Trophoblast cell (in vitro differentiated cells and primary cell): ENCODE data around the gene DNM3.

Experiments used
- DNase-seq, 2 donors: peaks; one replicate each; pipeline ENCODE4 v3.0.0-alpha.2; 2016
- H2AFZ ChIP-seq: 2 replicates; pipeline ENCODE4 v1.6.1; 2013; ENCODE audit warnings: low read length, moderate library complexity, mild to moderate bottlenecking; ENCODE audit not compliant: insufficient read depth, poor library complexity
- H2AK5ac ChIP-seq: 2 replicates; pipeline ENCODE4 v1.6.1; 2013; ENCODE audit warnings: mild to moderate bottlenecking, low read length
- H2BK120ac ChIP-seq: 2 replicates; pipeline ENCODE4 v1.6.1; 2013; ENCODE audit warnings: low read length, mild to moderate bottlenecking, moderate library complexity; ENCODE audit not compliant: insufficient read depth, poor library complexity
- H2BK12ac ChIP-seq: 2 replicates; pipeline ENCODE4 v1.6.1; 2013; ENCODE audit warnings: mild to moderate bottlenecking, low read length, moderate library complexity
- H2BK5ac ChIP-seq: 2 replicates; pipeline ENCODE4 v1.6.1; 2013; ENCODE audit warnings: low read length, low read depth, moderate library complexity, mild to moderate bottlenecking; ENCODE audit not compliant: poor library complexity
- H3K14ac ChIP-seq: 2 replicates; pipeline ENCODE4 v1.6.1; 2013; ENCODE audit warnings: mild to moderate bottlenecking, low read length
- H3K18ac ChIP-seq: 2 replicates; pipeline ENCODE4 v1.6.1; 2013; ENCODE audit warnings: mild to moderate bottlenecking, low read length
- H3K23ac ChIP-seq: 2 replicates; pipeline ENCODE4 v1.6.1; 2013; ENCODE audit warnings: low read length
- H3K27ac ChIP-seq: 2 replicates; pipeline ENCODE4 v1.5.1; 2013; ENCODE audit warnings: low read depth, mild to moderate bottlenecking, inconsistent platforms, low read length, moderate library complexity
- H3K27me3 ChIP-seq: 2 replicates; pipeline ENCODE4 v1.6.1; 2013; ENCODE audit warnings: inconsistent platforms, mild to moderate bottlenecking, low read length, moderate library complexity; ENCODE audit not compliant: insufficient read depth
- H3K36me3 ChIP-seq, 2 experiments: 1 replicate in 1 of 2; 2 replicates in 1 of 2; pipeline ENCODE4 v1.6.1; 2013; ENCODE audit warnings: low read length in 2 of 2, mild to moderate bottlenecking in 2 of 2, moderate library complexity in 1 of 2; ENCODE audit not compliant: insufficient read depth in 2 of 2, control insufficient read depth in 1 of 2
- H3K4ac ChIP-seq: 2 replicates; pipeline ENCODE4 v1.6.1; 2013; ENCODE audit warnings: low read depth, mild to moderate bottlenecking, low read length, moderate library complexity
- H3K4me1 ChIP-seq, 2 experiments: 1 replicate in 1 of 2; 2 replicates in 1 of 2; pipeline ENCODE4 v1.6.1; 2013; ENCODE audit warnings: low read length in 2 of 2, mild to moderate bottlenecking in 2 of 2, moderate library complexity in 1 of 2; ENCODE audit not compliant: insufficient read depth in 2 of 2, control insufficient read depth in 1 of 2
- H3K4me2 ChIP-seq: 2 replicates; pipeline ENCODE4 v1.6.1; 2013; ENCODE audit warnings: inconsistent platforms, mild to moderate bottlenecking, low read length, moderate library complexity
- H3K4me3 ChIP-seq: 2 replicates; pipeline ENCODE4 v1.5.1; 2013; ENCODE audit warnings: mild to moderate bottlenecking, low read depth, low read length, inconsistent platforms
- H3K79me1 ChIP-seq: one replicate; pipeline ENCODE4 v1.6.1; 2013; ENCODE audit warnings: low read length
- H3K79me2 ChIP-seq: 2 replicates; pipeline ENCODE4 v1.6.1; 2013; ENCODE audit warnings: low read length, mild to moderate bottlenecking; ENCODE audit not compliant: control insufficient read depth, insufficient read depth, poor library complexity
- H3K9ac ChIP-seq: 2 replicates; pipeline ENCODE4 v1.6.1; 2013; ENCODE audit warnings: mild to moderate bottlenecking, low read length
- H3K9me3 ChIP-seq: 2 replicates; pipeline ENCODE4 v1.6.1; 2013; ENCODE audit warnings: low read depth, mild to moderate bottlenecking, control low read depth, inconsistent platforms, low read length; ENCODE audit not compliant: insufficient read depth
- H4K12ac ChIP-seq: 2 replicates; pipeline ENCODE4 v1.6.1; 2013; ENCODE audit warnings: low read depth, mild to moderate bottlenecking, low read length, moderate library complexity
- H4K8ac ChIP-seq: 2 replicates; pipeline ENCODE4 v1.6.1; 2013; ENCODE audit warnings: low read depth, mild to moderate bottlenecking, low read length, moderate library complexity
- H4K91ac ChIP-seq: one replicate; pipeline ENCODE4 v1.6.1; 2013; ENCODE audit warnings: low read depth, mild to moderate bottlenecking, low read length, moderate library complexity
- WGBS: extraction: QIAGEN DNeasy Blood & Tissue Kit; methylation state at CpG from one replicate; pipeline ENCODE4 v1.1.7; 2013; ENCODE audit warnings: missing lambda C conversion rate; ENCODE audit not compliant: insufficient read length, insufficient coverage; ENCODE audit errors: extremely low coverage; 5-methylcytosine and 5-hydroxymethylcytosine counted together

The DNM3 gene

GRCh38 chr1:172427191-172427590 is 585.9 kb downstream of the DNM3 start:
- Histone ChIP-seq H3K4me3 (no peak overlapping the region), H2BK120ac (no peak overlapping the region), H3K4ac (no peak overlapping the region), H3K27ac (no peak overlapping the region), H3K4me2 (no peak overlapping the region), H3K79me2 (no peaks in the 10 kb centered on the region), H2AFZ (no peak overlapping the region), H2BK5ac (no peak overlapping the region), H3K18ac (no peak overlapping the region), H4K91ac (no peak overlapping the region), H3K4me1 (peaks cover 5 to 9% of the 10 kb centered on the region in 2 experiments), H4K8ac (no peak overlapping the region), H3K9me3 (peaks cover 2% of the 10 kb centered on the region), H3K27me3 (no peaks in the 10 kb centered on the region), H3K23ac (no peak overlapping the region), H2BK12ac (no peak overlapping the region), H3K79me1 (peaks cover 8% of the 10 kb centered on the region), H4K12ac (no peak overlapping the region), H2AK5ac (no peak overlapping the region), H3K14ac (no peak overlapping the region), H3K9ac (no peak overlapping the region), H3K36me3 (no peaks in the 10 kb centered on the region)
- DNase-seq = no peak
- WGBS = no CpG with 5 or more reads among the region's 2 CpGs

- Histone ChIP-seq H3K79me2 (no peaks in the 10 kb centered on the region), H3K4me1 (peaks cover 5 to 9% of the 10 kb centered on the region in 2 experiments), H3K4me3 (no peak overlapping the region), H2BK12ac (no peak overlapping the region), H3K4me2 (no peak overlapping the region), H3K79me1 (peaks cover 4% of the 10 kb centered on the region), H2BK120ac (no peak overlapping the region), H4K12ac (no peak overlapping the region), H3K18ac (no peak overlapping the region), H4K8ac (no peak overlapping the region), H3K9me3 (peaks cover 2% of the 10 kb centered on the region), H2AFZ (no peak overlapping the region), H3K9ac (no peak overlapping the region), H3K23ac (no peak overlapping the region), H3K27ac (no peak overlapping the region), H4K91ac (no peak overlapping the region), H3K27me3 (no peaks in the 10 kb centered on the region), H2AK5ac (no peak overlapping the region), H3K4ac (no peak overlapping the region), H3K36me3 (no peaks in the 10 kb centered on the region), H2BK5ac (no peak overlapping the region), H3K14ac (no peak overlapping the region)
- DNase-seq = peak; percentile 16 to 71
- WGBS = no CpG with 5 or more reads among the region's 1 CpG
Measured at GRCh38 chr1:172429331-172430127, 588.2 kb downstream of the DNM3 start.

DNA sequence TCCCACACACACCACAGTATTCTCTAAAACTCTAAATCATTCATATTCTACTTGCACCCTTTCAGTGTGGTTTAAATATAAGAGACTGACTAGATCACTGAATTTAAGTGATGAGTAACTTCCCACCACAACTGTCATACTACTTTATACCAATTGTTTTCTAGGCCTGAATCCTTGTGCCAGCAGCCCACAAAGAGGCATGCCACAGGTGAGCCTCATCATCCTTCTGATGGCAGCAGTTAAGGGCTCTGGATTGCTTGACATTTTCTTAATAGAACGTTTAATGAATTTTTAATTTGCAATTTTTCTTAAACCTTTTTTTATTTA is 588.8 kb downstream of the DNM3 start:
- H3K4me1 ChIP-seq = peaks cover 5 to 9% of the 10 kb centered on the region in 2 experiments
- H2AK5ac ChIP-seq = no peak overlapping the region
- H4K8ac ChIP-seq = no peak overlapping the region
- no peak overlapping the region for H3K4ac ChIP-seq
- H3K79me2 ChIP-seq = no peaks in the 10 kb centered on the region
- peaks cover 2% of the 10 kb centered on the region for H3K9me3 ChIP-seq
- no peak overlapping the region for H3K23ac ChIP-seq
- no peak overlapping the region for H2BK5ac ChIP-seq
- H2BK120ac ChIP-seq = no peak overlapping the region
- peaks cover 4% of the 10 kb centered on the region for H3K79me1 ChIP-seq
- H3K4me2 ChIP-seq = no peak overlapping the region
- H3K18ac ChIP-seq = no peak overlapping the region
- no peak overlapping the region for H3K4me3 ChIP-seq
- no peak overlapping the region for H2AFZ ChIP-seq
- H3K27ac ChIP-seq = no peak overlapping the region
- H3K9ac ChIP-seq = no peak overlapping the region
- no peak overlapping the region for H3K14ac ChIP-seq
- DNase-seq = no peak
- H4K12ac ChIP-seq = no peak overlapping the region
- no peak overlapping the region for H2BK12ac ChIP-seq
- WGBS = no CpG with 5 or more reads among the region's 1 CpG
- no peak overlapping the region for H4K91ac ChIP-seq
- H3K27me3 ChIP-seq = no peaks in the 10 kb centered on the region
- no peaks in the 10 kb centered on the region for H3K36me3 ChIP-seq

DNA sequence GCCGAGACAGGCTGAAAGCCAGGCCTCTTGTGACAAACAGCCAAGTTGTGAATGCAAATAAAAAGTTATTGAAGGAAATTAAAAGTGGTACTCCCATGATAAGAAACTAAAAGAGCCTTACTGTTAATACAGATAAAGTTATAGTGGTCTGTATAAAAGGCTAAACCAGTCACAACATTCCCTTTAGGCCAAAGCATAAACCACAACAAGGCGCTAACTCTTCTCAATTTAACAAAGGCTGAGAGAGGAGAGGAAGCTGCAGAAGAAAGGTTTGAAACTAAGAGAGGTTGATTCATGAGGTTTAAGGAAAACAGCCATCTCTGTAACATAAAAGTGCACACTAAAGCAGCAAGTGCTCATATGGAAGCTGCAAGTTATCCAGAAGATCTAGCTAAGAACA is 589.9 kb downstream of the DNM3 start:
- Histone ChIP-seq H2AFZ (no peak overlapping the region), H2AK5ac (no peak overlapping the region), H4K8ac (no peak overlapping the region), H3K18ac (no peak overlapping the region), H3K9me3 (peaks cover 2% of the 10 kb centered on the region), H3K9ac (no peak overlapping the region), H3K4me1 (peaks cover 5 to 9% of the 10 kb centered on the region in 2 experiments), H3K79me2 (no peaks in the 10 kb centered on the region), H3K23ac (no peak overlapping the region), H3K27me3 (no peaks in the 10 kb centered on the region), H2BK5ac (no peak overlapping the region), H3K4ac (no peak overlapping the region), H3K4me2 (no peak overlapping the region), H3K79me1 (peaks cover 4% of the 10 kb centered on the region), H2BK120ac (no peak overlapping the region), H3K36me3 (no peaks in the 10 kb centered on the region), H4K91ac (no peak overlapping the region), H3K27ac (no peak overlapping the region), H3K4me3 (no peak overlapping the region), H3K14ac (no peak overlapping the region), H2BK12ac (no peak overlapping the region), H4K12ac (no peak overlapping the region)
- no peak for DNase-seq
- no CpG with 5 or more reads among the region's 2 CpGs for WGBS
